ENCODE data around the gene TCP11. TPM values are rescaled to one million over a fixed set of nuclear protein-coding genes. Genes with fewer than 3 reads are reported as not detected.

TCP11 gene
- total RNA-seq, 1 experiment from 2014 or later = not detected

DNA sequence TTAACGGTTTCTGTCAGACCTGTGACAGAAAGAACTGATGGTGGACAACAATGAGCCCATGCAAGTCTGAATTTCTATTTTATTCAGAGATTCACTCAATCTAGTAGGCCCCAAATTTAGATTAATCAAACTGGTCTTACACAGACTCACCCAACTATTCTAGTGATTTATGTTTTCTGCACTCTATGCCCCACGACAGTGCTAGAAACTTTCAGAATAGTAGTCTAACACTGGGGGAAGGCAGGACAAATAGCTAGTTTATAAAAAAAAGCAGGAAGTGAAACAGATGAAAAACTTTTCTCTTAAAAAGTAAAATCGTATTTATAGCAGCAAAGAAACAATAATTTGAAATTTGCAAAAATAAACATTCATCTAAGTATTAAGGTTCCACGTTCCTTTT lies 5.0 kb downstream of the TCP11 start:
- H2BK120ac ChIP-seq (ENCODE audit: low read depth, low read length, poor library complexity, severe bottlenecking) = no peak overlapping the region
- H3K4me2 ChIP-seq (ENCODE audit: insufficient read depth, insufficient read length, low read length) = no peak overlapping the region
- H3K9me3 ChIP-seq (ENCODE audit: control insufficient read depth, low read depth, low read length) = no peaks in the 10 kb centered on the region
- no peak overlapping the region for H3K56ac ChIP-seq (ENCODE audit: insufficient read length, low read depth, low read length)
- H3K4ac ChIP-seq (ENCODE audit: low read depth, low read length) = no peak overlapping the region
- no peak overlapping the region for H2BK15ac ChIP-seq (ENCODE audit: low read depth, low read length)
- H3K79me2 ChIP-seq (ENCODE audit: insufficient read depth, low read length) = no peaks in the 10 kb centered on the region
- no peak overlapping the region for H3K23ac ChIP-seq (ENCODE audit: insufficient read length, low read depth, low read length)
- H3K23me2 ChIP-seq (ENCODE audit: insufficient read length, low read depth, low read length, poor library complexity, severe bottlenecking) = no peaks in the 10 kb centered on the region
- no peak overlapping the region for H2AFZ ChIP-seq (ENCODE audit: low read length)
- no CpG with 5 or more reads among the region's 4 CpGs for WGBS (ENCODE audit: extremely low coverage, insufficient read length, low lambda C conversion rate)
- TF ChIP-seq, protein P1, sequence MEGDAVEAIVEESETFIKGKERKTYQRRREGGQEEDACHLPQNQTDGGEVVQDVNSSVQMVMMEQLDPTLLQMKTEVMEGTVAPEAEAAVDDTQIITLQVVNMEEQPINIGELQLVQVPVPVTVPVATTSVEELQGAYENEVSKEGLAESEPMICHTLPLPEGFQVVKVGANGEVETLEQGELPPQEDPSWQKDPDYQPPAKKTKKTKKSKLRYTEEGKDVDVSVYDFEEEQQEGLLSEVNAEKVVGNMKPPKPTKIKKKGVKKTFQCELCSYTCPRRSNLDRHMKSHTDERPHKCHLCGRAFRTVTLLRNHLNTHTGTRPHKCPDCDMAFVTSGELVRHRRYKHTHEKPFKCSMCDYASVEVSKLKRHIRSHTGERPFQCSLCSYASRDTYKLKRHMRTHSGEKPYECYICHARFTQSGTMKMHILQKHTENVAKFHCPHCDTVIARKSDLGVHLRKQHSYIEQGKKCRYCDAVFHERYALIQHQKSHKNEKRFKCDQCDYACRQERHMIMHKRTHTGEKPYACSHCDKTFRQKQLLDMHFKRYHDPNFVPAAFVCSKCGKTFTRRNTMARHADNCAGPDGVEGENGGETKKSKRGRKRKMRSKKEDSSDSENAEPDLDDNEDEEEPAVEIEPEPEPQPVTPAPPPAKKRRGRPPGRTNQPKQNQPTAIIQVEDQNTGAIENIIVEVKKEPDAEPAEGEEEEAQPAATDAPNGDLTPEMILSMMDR (conservative IDR thresholded peaks at IDR 0.05) = no peak
- Mint-ChIP-seq H3K27ac (no peak overlapping the region), H3K27me3 (ENCODE audit: low read depth) (no peaks in the 10 kb centered on the region), H3K36me3 (ENCODE audit: insufficient read depth in 1 of 3, low read depth in 3 of 3) (no peaks in the 10 kb centered on the region), H3K4me3 (no peak overlapping the region), H3K4me1 (peaks cover 3 to 9% of the 10 kb centered on the region in 2 experiments), H3K9me3 (no peaks in the 10 kb centered on the region)
- H3K9ac ChIP-seq (ENCODE audit: extremely low read depth, insufficient read length, low read length) = no peak overlapping the region
- no peaks in the 10 kb centered on the region for H3K27me3 ChIP-seq (ENCODE audit: insufficient read depth, low read length)
- no peak overlapping the region for H2BK5ac ChIP-seq (ENCODE audit: insufficient read length, low read length)
- H4K20me1 ChIP-seq (ENCODE audit: control insufficient read depth, insufficient read depth, insufficient read length) = no peaks in the 10 kb centered on the region
- no peaks in the 10 kb centered on the region for H3K4me1 ChIP-seq (ENCODE audit: insufficient read depth, low read length)
- no peak for DNase-seq
- H3K79me1 ChIP-seq (ENCODE audit: insufficient read depth, low read depth, low read length, poor library complexity, severe bottlenecking) = no peaks in the 10 kb centered on the region
- no peak overlapping the region for H2BK12ac ChIP-seq (ENCODE audit: insufficient read length, low read depth, low read length)
- H4K91ac ChIP-seq (ENCODE audit: insufficient read length, low read depth, low read length) = no peak overlapping the region
- no peak overlapping the region for H4K8ac ChIP-seq (replicated peaks; ENCODE audit: insufficient read length, low read depth, low read length)
- no peak overlapping the region for H3K18ac ChIP-seq (ENCODE audit: insufficient read length, low read depth, low read length)
- H2BK20ac ChIP-seq (ENCODE audit: low read depth, low read length, poor library complexity, severe bottlenecking) = no peak overlapping the region
- H3K14ac ChIP-seq (ENCODE audit: insufficient read depth, low read length) = no peak overlapping the region
- H4K5ac ChIP-seq (ENCODE audit: insufficient read length, low read depth, low read length) = no peak overlapping the region
- no peak overlapping the region for H3T11ph ChIP-seq (ENCODE audit: low read length)
- H3K27ac ChIP-seq (ENCODE audit: insufficient read length, low read depth, low read length) = no peak overlapping the region
- H2AK5ac ChIP-seq (ENCODE audit: insufficient read length, low read length) = no peak overlapping the region
